ENCODE measurements around the gene ABCC6. TPM values are rescaled to one million over a fixed set of nuclear protein-coding genes. Genes with fewer than 3 reads are reported as not detected.
"Not testable (repeated sequence)": the region's sequence is repeated elsewhere in the genome, so short reads cannot be mapped to it uniquely, and the experiment has no call there.

The ABCC6 gene
- total RNA-seq, 1 experiment from 2014 or later = not detected

GRCh38 chr16:16161319-16161718 lies 62.0 kb downstream of the ABCC6 start:
- DNase-seq (ENCODE audit: low read depth) = no peak

- no peak for DNase-seq (ENCODE audit: low read depth)
Measured at GRCh38 chr16:16159662-16160061, 63.6 kb downstream of the ABCC6 start.

- DNase-seq (ENCODE audit: low read depth) = no peak
Measured at GRCh38 chr16:16158741-16159374, 64.4 kb downstream of the ABCC6 start.

GRCh38 chr16:16158082-16158658 lies 65.1 kb downstream of the ABCC6 start:
- DNase-seq (ENCODE audit: low read depth) = no peak

GRCh38 chr16:16157166-16157565 lies 66.1 kb downstream of the ABCC6 start:
- DNase-seq (ENCODE audit: low read depth) = no peak

GRCh38 chr16:16155234-16155633 lies 68.1 kb downstream of the ABCC6 start:
- DNase-seq (ENCODE audit: low read depth) = no peak

GRCh38 chr16:16154281-16154951 lies 68.9 kb downstream of the ABCC6 start:
- no peak for DNase-seq (ENCODE audit: low read depth)

- not testable (repeated sequence) for DNase-seq (ENCODE audit: low read depth)
Measured at GRCh38 chr16:16153000-16153399, 70.3 kb downstream of the ABCC6 start.

GRCh38 chr16:16151315-16151714 lies 72.0 kb downstream of the ABCC6 start:
- DNase-seq (ENCODE audit: low read depth) = peak; percentile 20

GRCh38 chr16:16150878-16151152 lies 72.5 kb downstream of the ABCC6 start:
- DNase-seq (ENCODE audit: low read depth) = no peak

GRCh38 chr16:16150117-16150877 lies 73.0 kb downstream of the ABCC6 start:
- DNase-seq (ENCODE audit: low read depth) = no peak

GRCh38 chr16:16149710-16150116 lies 73.6 kb downstream of the ABCC6 start:
- DNase-seq (ENCODE audit: low read depth) = no peak

- DNase-seq (ENCODE audit: low read depth) = no peak
Measured at GRCh38 chr16:16148755-16149154, 74.5 kb downstream of the ABCC6 start.

GRCh38 chr16:16148000-16148599 lies 75.2 kb downstream of the ABCC6 start:
- DNase-seq (ENCODE audit: low read depth) = not testable (repeated sequence)

- DNase-seq (ENCODE audit: low read depth) = no peak
Measured at GRCh38 chr16:16147316-16147999, 75.8 kb downstream of the ABCC6 start.

- no peak for DNase-seq (ENCODE audit: low read depth)
Measured at GRCh38 chr16:16146380-16147315, 76.6 kb downstream of the ABCC6 start.

GRCh38 chr16:16145286-16145685 lies 78.0 kb downstream of the ABCC6 start:
- no peak for DNase-seq (ENCODE audit: low read depth)

GRCh38 chr16:16144416-16144815 lies 78.9 kb downstream of the ABCC6 start:
- peak; percentile 34 for DNase-seq (ENCODE audit: low read depth)

- DNase-seq (ENCODE audit: low read depth) = no peak
Measured at GRCh38 chr16:16143931-16144330, 79.4 kb downstream of the ABCC6 start.

Measured in HT1080 (cell line).